ENCODE results near the gene FYTTD1. TPM values are rescaled to one million over a fixed set of nuclear protein-coding genes. Genes with fewer than 3 reads are reported as not detected.
"Not testable (repeated sequence)": the region's sequence is repeated elsewhere in the genome, so short reads cannot be mapped to it uniquely, and the experiment has no call there.

Gene FYTTD1, protein sequence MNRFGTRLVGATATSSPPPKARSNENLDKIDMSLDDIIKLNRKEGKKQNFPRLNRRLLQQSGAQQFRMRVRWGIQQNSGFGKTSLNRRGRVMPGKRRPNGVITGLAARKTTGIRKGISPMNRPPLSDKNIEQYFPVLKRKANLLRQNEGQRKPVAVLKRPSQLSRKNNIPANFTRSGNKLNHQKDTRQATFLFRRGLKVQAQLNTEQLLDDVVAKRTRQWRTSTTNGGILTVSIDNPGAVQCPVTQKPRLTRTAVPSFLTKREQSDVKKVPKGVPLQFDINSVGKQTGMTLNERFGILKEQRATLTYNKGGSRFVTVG
- 57.1 to 62.7 TPM (median 62.2 TPM) in 3 replicates for total RNA-seq

DNA sequence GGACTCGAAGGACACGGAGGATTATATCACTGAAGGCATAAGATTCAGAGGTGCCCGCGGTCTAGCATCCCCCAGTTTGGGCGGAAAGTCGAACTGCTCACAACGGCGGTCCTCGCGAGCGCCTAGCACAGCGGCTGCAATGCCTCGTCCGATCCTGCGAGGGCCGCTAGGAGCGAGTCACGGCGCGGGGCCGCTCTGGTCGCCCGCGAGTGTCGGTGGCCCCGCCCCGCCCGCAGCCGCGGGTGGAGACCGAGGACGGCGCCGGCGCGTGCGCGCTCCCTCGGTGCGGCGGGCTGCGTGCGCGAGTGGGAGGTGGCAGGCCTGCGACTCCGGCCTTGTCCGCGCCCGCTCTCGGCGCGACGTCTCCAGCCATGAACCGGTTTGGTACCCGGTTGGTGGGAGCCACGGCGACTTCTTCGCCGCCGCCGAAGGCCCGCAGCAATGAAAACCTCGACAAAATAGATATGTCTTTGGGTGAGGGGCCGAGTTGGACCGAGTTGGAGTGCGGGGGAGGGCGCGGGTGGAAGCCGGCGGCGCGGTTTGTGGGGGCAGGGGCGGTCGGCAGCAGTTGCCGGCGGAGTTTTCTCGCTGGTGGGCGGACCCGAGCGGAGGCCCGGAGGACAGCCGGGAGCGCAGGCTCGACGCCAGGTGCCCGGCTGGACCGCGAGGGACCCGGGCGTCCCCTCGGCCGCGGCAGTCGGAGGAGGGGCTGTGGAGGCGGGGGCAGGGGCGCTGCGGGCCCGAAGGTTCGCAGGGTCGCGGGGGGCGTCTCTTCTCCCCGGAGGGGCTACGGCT lies at the start of gene FYTTD1:
TSS of gene FYTTD1 (plus strand) at position 283 of the 795 bp plus-strand sequence. CDS start at position 372, 89 bp downstream.
- Mint-ChIP-seq H3K27ac (peak within 1 kb of the TSS; percentile 98), H3K4me1 (peaks cover 18% of the 10 kb centered on the region), H3K36me3 (no peaks in the 10 kb centered on the region), H3K9me3 (no peaks in the 10 kb centered on the region), H3K4me3 (peak within 1 kb of the TSS; percentile 82), H3K27me3 (ENCODE audit: low read depth) (no peaks in the 10 kb centered on the region)
- DNase-seq (ENCODE audit: low spot score in 2 of 2, unreplicated experiment in 2 of 2): peak; percentile 82 to 86
- TF ChIP-seq, protein P1, sequence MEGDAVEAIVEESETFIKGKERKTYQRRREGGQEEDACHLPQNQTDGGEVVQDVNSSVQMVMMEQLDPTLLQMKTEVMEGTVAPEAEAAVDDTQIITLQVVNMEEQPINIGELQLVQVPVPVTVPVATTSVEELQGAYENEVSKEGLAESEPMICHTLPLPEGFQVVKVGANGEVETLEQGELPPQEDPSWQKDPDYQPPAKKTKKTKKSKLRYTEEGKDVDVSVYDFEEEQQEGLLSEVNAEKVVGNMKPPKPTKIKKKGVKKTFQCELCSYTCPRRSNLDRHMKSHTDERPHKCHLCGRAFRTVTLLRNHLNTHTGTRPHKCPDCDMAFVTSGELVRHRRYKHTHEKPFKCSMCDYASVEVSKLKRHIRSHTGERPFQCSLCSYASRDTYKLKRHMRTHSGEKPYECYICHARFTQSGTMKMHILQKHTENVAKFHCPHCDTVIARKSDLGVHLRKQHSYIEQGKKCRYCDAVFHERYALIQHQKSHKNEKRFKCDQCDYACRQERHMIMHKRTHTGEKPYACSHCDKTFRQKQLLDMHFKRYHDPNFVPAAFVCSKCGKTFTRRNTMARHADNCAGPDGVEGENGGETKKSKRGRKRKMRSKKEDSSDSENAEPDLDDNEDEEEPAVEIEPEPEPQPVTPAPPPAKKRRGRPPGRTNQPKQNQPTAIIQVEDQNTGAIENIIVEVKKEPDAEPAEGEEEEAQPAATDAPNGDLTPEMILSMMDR (IDR thresholded peaks at IDR 0.05; ENCODE audit: unreplicated experiment): no peak

DNA sequence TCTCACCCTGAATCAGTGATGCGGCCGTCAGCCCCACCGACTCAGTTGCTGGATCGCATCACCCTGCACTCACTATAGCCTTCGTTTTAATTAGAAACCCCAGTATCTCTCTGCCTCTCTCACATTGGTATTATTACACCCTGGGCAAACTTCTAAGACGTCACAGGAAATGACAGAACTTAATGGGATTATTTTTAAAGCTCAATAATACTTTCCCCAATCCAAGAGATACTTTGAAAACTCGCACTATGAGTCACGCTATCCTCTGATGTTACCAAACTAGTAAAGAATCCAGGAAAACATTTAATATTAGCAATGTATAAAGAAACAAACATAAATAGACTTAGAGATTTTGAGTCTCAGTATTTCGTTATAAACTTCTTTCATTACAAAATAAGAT lies 49.6 kb upstream of the FYTTD1 start:
- TF ChIP-seq, protein P1 (IDR thresholded peaks at IDR 0.05; ENCODE audit: unreplicated experiment): no peak
- Mint-ChIP-seq H3K27me3 (ENCODE audit: low read depth) (no peaks in the 10 kb centered on the region), H3K4me1 (no peaks in the 10 kb centered on the region), H3K36me3 (peaks cover 56% of the 10 kb centered on the region), H3K4me3 (no peak overlapping the region), H3K9me3 (peaks cover 11% of the 10 kb centered on the region), H3K27ac (peak overlapping the region; percentile 69)
- DNase-seq (ENCODE audit: low spot score in 2 of 2, unreplicated experiment in 2 of 2): no peak

DNA sequence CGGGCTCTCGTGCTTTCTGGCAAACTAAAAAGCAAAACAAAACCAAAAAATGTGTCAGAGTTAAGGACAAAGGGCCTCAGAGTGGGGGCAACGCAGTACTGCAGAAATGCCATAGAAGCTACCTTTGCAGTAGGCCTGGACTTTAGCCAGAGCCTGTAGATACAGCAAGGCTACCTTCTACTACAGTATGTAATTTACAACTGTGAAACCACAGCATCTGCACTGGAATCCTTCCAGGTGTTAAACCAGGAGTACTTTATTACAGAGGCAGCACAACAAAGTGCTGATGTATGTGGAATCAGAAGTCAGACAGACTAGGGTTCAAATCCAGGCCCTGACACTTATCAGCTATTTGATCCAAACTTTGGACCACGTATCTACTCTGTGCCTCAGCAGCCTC lies 47.8 kb upstream of the FYTTD1 start:
- Mint-ChIP-seq H3K4me1 (no peaks in the 10 kb centered on the region), H3K27me3 (ENCODE audit: low read depth) (no peaks in the 10 kb centered on the region), H3K36me3 (peaks cover 54% of the 10 kb centered on the region), H3K27ac (no peak overlapping the region), H3K9me3 (peaks cover 10% of the 10 kb centered on the region), H3K4me3 (no peak overlapping the region)
- TF ChIP-seq, protein P1 (IDR thresholded peaks at IDR 0.05; ENCODE audit: unreplicated experiment): no peak
- no peak for DNase-seq (ENCODE audit: low spot score in 2 of 2, unreplicated experiment in 2 of 2)

DNA sequence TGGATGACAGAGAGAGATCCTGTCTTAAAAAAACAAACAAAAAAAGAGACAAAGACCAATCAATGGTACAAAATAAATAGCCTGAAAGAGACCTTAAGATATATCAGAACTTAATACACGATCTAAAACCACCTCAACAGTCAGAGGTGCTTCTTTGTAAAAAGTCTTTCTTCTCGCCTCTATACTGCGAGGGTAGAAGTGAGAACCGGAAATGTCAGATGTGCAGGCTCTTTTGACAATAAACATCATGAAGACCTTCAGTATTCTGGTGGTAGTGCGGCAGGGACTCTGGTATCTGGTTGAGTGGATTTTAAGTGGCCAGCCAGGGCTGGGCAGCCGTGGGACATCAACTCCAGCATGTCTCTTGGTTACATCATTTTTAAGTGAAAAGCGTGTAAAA lies 43.0 kb upstream of the FYTTD1 start:
- Mint-ChIP-seq H3K4me1 (peaks cover 4% of the 10 kb centered on the region), H3K27ac (no peak overlapping the region), H3K9me3 (no peaks in the 10 kb centered on the region), H3K36me3 (peaks cover 16% of the 10 kb centered on the region), H3K4me3 (no peak overlapping the region), H3K27me3 (ENCODE audit: low read depth) (no peaks in the 10 kb centered on the region)
- TF ChIP-seq, protein P1 (IDR thresholded peaks at IDR 0.05; ENCODE audit: unreplicated experiment): no peak
- DNase-seq (ENCODE audit: low spot score in 2 of 2, unreplicated experiment in 2 of 2): no peak

DNA sequence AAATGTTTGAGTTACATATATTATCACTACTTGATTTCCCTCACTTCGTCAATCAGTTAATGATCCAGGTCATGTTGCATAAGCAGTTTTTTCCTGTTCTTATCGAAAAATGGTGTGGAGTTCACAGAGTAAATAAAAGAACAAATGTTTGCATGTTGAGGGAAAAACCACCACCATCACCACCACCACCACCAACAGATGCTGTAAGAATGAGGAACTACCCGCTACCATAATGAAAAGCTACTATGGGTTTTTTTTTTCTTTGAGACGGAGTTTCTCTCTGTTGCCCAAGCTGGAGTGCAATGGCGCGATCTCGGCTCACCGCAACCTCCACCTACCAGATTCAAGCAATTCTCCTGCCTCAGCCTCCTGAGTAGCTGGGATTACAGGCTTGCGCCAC lies 40.5 kb upstream of the FYTTD1 start:
- Mint-ChIP-seq H3K9me3 (no peaks in the 10 kb centered on the region), H3K36me3 (peaks cover 6% of the 10 kb centered on the region), H3K4me3 (no peak overlapping the region), H3K4me1 (peaks cover 19% of the 10 kb centered on the region), H3K27me3 (ENCODE audit: low read depth) (no peaks in the 10 kb centered on the region), H3K27ac (no peak overlapping the region)
- no peak for DNase-seq (ENCODE audit: low spot score in 2 of 2, unreplicated experiment in 2 of 2)
- TF ChIP-seq, protein P1 (IDR thresholded peaks at IDR 0.05; ENCODE audit: unreplicated experiment): no peak

DNA sequence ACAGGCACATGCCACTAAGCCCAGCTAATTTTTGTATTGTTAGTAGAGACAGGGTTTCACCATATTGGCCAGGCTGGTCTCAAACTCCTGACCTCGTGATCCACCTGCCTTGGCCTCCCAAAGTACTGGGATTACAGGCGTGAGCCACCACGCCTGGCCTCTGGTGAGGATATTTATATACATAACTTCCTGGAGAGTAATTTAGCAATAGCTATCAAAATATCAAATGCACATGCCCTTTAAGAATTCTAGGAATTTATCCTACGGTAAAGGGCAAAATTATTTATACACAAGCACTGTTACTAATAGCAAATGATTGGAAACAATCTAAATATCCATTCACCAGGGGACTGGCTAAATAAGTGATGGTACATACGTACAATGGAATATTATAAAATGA lies 38.7 kb upstream of the FYTTD1 start:
- H3K9me3 Mint-ChIP-seq; H3K27me3 Mint-ChIP-seq (ENCODE audit: low read depth); H3K36me3 Mint-ChIP-seq; H3K4me3 Mint-ChIP-seq; DNase-seq (ENCODE audit: low spot score in 2 of 2, unreplicated experiment in 2 of 2): not testable (repeated sequence)
- Mint-ChIP-seq H3K27ac (peak overlapping the region; percentile 86), H3K4me1 (peaks cover 19% of the 10 kb centered on the region)
